CD4-positive, alpha-beta T cell treated with Interleukin-17A for 1 hour (primary cell): ENCODE measurements around the gene PAQR9.
A peak's percentile ranks its signal among the peaks of the same experiment; 100 is the strongest.
"Not testable (repeated sequence)": the region's sequence is repeated elsewhere in the genome, so short reads cannot be mapped to it uniquely, and the experiment has no call there.

ENCODE experiments used
- DNase-seq: peaks from one replicate; pipeline ENCODE4 v3.0.0-alpha.2; 2020

The PAQR9 gene, protein sequence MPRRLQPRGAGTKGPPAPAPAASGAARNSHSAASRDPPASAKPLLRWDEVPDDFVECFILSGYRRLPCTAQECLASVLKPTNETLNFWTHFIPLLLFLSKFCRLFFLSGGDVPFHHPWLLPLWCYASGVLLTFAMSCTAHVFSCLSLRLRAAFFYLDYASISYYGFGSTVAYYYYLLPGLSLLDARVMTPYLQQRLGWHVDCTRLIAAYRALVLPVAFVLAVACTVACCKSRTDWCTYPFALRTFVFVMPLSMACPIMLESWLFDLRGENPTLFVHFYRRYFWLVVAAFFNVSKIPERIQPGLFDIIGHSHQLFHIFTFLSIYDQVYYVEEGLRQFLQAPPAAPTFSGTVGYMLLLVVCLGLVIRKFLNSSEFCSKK

DNA sequence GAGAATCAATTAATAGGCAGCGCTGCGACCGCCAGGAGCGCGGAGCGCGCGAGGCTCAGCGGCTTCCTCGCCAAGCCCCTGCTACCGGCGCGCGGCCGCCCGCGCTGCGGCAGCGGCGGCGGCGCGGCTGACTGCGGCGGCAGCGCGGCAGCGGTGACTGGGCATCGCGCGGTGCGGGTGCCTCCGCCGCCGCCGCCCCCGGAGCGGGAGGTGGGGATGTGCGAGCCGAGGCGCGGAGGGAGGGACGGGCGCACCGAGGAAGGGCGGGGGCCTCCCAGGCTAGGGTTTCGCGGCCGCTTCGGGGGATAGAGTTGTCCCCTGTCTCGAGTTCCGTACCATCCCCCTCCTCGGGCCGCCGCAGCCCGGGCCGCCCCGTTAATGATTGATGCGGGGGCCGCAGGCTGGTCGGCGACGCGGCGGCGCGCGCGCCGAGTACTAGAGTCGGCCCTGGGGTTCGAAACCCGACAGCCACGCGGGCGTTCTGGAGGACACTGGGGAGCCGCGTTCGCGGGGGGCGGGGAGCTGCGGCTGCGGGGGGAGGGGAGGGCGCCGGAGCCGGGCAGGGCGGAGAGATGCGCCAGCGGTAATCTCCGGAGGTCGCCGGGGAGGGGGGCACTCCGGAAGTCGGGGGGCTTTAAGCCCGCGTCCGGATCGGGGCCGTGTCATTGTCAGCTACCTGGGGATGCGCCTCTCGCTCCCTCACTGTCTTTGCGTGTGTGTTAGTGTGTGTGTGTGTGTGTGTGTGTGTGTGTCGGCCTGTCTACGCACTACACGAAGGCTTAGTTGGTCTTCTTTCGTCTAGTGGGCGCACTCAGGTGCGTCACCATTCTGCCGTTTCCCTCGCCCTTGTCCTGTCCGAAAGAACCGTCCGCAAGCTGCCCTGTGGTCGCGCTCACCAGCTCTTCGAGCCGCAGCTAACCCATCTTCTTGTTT is at the start of gene PAQR9:
Gene PAQR9, minus strand, starts transcription at position 159 of the 933 bp plus-strand sequence. CDS start 338 bp downstream, outside the sequence.
- no peak for DNase-seq

DNA sequence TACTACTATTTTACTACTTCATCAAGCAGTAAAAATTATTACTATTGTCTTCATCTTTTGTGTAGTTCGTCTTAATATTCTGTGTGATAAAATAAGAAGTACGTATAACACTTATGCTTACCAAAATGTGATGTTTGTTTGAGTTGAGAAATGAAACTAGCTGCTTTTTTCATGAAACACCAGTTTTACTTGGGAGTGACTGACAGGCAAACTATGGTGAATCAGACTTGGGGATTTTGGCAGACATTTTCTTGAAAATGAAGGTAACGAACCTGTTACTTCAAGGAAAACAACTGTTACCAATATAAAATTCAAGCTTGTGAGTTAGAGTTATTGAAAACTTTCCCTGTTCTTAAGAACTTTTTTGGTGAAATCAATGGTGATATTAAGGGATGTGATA is 48.2 kb upstream of the PAQR9 start:
- no peak for DNase-seq

- DNase-seq, result no peak
These were observed 46.5 kb upstream of the PAQR9 start for GRCh38 chr3:143010024-143010423.

- DNase-seq, result no peak
These were observed 41.3 kb upstream of the PAQR9 start for GRCh38 chr3:143004823-143005222.

GRCh38 chr3:143002727-143003126 is 39.3 kb upstream of the PAQR9 start:
- no peak for DNase-seq

GRCh38 chr3:143002083-143002712 is 38.7 kb upstream of the PAQR9 start:
- DNase-seq, result peak; percentile 31

DNA sequence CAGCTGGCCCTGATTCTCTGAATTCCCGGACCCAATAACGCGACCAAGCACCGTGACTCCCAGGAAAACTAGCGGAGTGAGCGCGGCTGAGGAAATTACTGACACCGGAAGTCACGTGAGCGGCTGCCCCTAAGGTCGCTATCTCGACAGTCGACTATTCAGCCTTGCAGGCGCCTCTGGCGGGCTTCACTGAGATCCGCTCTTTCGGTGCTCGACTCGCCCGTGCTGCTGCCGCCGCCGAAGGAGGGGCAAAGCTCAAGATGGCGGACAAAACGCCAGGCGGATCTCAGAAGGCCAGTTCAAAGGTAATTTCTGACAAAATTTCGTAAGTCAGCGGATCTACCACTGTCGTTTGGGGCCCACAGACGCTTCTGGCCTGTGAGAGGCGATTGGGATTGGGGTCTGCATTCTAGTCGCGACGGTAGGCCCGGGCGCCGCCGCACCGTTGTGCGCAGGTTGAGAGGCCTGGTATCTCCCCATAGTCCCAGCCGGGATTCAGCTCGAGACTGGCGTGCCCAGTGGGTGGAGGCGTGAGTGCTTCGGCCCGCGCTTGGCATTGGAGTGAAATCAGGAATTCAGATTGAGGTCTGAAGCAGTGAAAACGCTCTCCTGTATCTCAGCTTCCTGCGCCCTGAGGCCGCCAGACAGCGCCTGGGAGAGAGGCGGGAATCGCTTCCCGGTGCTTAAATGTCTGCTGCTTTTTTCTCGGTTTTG is 38.1 kb upstream of the PAQR9 start, which contains the start of gene U2SURP:
Gene U2SURP, plus strand, starts transcription at position 202 of the 714 bp plus-strand sequence. Its CDS starts 59 bp downstream, at position 261.
- DNase-seq, result peak; percentile 94

- no peak for DNase-seq
These were observed 37.5 kb upstream of the PAQR9 start for GRCh38 chr3:143001034-143001368.

- DNase-seq, result no peak
These were observed 37.1 kb upstream of the PAQR9 start for GRCh38 chr3:143000528-143000927.

- DNase-seq, result no peak
These were observed 36.4 kb upstream of the PAQR9 start for GRCh38 chr3:142999881-143000280.

- no peak for DNase-seq
These were observed 35.0 kb upstream of the PAQR9 start for GRCh38 chr3:142998439-142998838.

DNA sequence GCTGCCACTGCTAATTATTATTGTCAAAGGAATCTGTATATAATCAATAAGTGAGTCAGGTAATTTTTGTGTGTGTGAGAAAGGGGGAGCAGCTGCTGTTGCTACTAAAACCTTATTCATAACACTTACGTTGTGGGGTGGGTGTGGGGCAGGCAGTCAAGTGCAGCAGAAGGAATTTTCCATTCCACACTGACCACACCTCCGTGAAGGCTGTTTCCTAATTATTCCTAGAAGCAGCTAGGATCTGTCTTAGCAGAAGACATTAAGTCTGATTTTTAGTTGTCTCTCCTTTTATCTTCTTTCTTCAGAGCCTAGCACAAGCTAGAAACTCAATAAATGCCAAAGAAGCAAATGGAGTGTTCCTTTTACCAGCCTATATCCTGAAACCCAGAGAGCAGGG is 33.9 kb upstream of the PAQR9 start:
- DNase-seq, result no peak

- DNase-seq, result peak; percentile 72
These were observed 30.5 kb upstream of the PAQR9 start for GRCh38 chr3:142993958-142994442.

DNA sequence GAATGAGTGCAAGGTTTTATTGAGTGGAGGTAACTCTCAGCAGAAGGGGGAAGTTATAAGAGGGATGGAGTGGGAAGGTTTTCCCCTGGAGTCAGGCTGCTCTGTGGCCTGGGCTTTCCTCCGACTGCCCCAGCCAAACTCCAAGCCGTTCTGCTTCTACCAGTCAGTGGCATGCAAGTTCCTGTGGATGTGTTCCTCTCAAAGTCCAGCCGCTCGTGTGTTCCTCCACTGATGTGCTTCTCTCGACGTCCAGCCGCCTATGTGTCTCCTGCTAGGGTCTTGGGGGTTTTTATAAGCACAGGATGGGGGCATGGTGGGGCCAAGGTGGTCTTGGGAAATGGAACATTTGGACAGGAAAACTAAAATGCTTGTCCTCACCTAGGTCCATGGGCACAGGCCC is 28.8 kb upstream of the PAQR9 start:
- DNase-seq, result no peak

- no peak for DNase-seq
These were observed 27.2 kb upstream of the PAQR9 start for GRCh38 chr3:142990721-142991120.

GRCh38 chr3:142988826-142989225 is 25.4 kb upstream of the PAQR9 start:
- not testable (repeated sequence) for DNase-seq

- not testable (repeated sequence) for DNase-seq
These were observed 24.7 kb upstream of the PAQR9 start for GRCh38 chr3:142988221-142988620.

GRCh38 chr3:142987707-142988106 is 24.2 kb upstream of the PAQR9 start:
- no peak for DNase-seq

DNA sequence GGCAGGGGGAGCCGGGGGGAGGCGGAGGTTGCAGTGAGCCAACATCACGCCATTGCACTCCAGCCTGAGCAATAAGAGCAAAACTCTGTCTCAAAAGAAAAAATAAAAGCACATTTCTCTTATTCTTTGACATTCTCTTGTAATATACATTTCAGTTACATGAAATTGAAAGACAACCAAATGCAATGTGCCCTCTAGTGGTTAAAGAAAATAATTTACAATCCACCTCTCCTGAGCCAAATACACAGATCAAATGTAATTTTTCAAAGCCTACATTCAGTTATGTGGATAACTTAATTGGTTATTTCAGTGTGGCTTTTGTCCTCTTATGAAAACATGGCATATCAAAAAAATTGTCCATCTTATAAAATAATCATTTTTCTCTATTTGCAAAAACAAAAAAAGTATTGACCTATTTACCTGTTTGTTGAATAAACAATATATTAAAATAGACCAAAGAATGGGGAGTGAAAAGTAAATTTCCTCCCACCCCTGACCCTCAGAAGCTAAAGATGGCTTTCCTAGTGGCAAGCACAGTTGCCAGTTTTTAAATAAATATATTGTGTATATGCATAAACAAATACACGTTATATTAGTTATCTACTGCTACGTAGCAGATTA is 23.7 kb upstream of the PAQR9 start:
- DNase-seq, result peak; percentile 56

- DNase-seq, result no peak
These were observed 20.8 kb upstream of the PAQR9 start for GRCh38 chr3:142984255-142984654.

DNA sequence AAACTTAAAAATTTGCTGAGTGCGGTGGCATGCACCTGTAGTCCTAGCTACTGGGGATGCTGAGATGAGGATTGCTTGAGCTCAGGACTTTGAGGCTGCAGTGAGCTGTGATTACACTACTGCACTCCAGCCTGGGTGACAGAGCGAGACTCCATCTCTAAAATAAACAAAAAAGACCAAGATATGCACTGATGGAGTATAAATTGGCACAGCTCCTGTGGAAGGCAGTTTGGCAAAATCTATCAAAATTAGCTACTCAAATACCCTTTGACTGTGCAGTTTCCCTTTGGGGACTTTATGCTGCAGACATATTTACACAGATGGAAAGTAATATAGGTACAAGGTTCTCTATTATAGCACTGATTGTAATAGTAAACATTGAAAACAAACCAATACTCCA is 19.8 kb upstream of the PAQR9 start:
- DNase-seq, result no peak
